ENCODE data around the gene ZNF750.

Gene ZNF750

GRCh38 chr17:82871776-82872561 lies 32.1 kb upstream of the ZNF750 start:
- Histone ChIP-seq H2AFZ (ENCODE audit: low read depth, low read length, severe bottlenecking) (no peak overlapping the region), H3K27ac (ENCODE audit: low read depth, low read length) (no peak overlapping the region; the same call in 1 of the 2 replicates), H3K36me3 (ENCODE audit: low read length) (no peaks in the 10 kb centered on the region), H3K27me3 (ENCODE audit: low read length) (no peaks in the 10 kb centered on the region), H3K9me2 (replicated peaks; ENCODE audit: insufficient read depth, low read length) (no peaks in the 10 kb centered on the region), H3K4me2 (ENCODE audit: low read depth, low read length, poor library complexity, severe bottlenecking) (no peak overlapping the region), H3K79me2 (ENCODE audit: insufficient read depth, low read length) (no peaks in the 10 kb centered on the region), H3K9me3 (ENCODE audit: insufficient read depth, low read length) (no peaks in the 10 kb centered on the region), H3K9ac (ENCODE audit: low read length) (no peak overlapping the region), H3K4me3 (ENCODE audit: insufficient read depth, low read length, poor library complexity, severe bottlenecking) (no peak overlapping the region), H3F3A (ENCODE audit: insufficient read depth) (no peaks in the 10 kb centered on the region), H4K20me1 (ENCODE audit: low read depth, low read length) (no peaks in the 10 kb centered on the region)
- TF ChIP-seq CTCF (IDR thresholded peaks at IDR 0.05; ENCODE audit: insufficient read depth, low read length, poor library complexity, severe bottlenecking) (no peak), EZH2phosphoT487 (conservative IDR thresholded peaks at IDR 0.05; ENCODE audit: low read length) (no peak)

GRCh38 chr17:82871056-82871775 lies 31.4 kb upstream of the ZNF750 start:
- no peaks in the 10 kb centered on the region for H3K9me3 ChIP-seq (ENCODE audit: insufficient read depth, low read length)
- TF ChIP-seq CTCF (IDR thresholded peaks at IDR 0.05; ENCODE audit: insufficient read depth, low read length, poor library complexity, severe bottlenecking): no peak
- no peak for TF ChIP-seq EZH2phosphoT487 (conservative IDR thresholded peaks at IDR 0.05; ENCODE audit: low read length)
- H3K27me3 ChIP-seq (ENCODE audit: low read length): no peaks in the 10 kb centered on the region
- no peaks in the 10 kb centered on the region for H3K79me2 ChIP-seq (ENCODE audit: insufficient read depth, low read length)
- H4K20me1 ChIP-seq (ENCODE audit: low read depth, low read length): no peaks in the 10 kb centered on the region
- H3K4me2 ChIP-seq (ENCODE audit: low read depth, low read length, poor library complexity, severe bottlenecking): no peak overlapping the region
- H3K9ac ChIP-seq (ENCODE audit: low read length): no peak overlapping the region; the same call in 1 of the 2 replicates
- no peak overlapping the region for H2AFZ ChIP-seq (ENCODE audit: low read depth, low read length, severe bottlenecking)
- H3K9me2 ChIP-seq (replicated peaks; ENCODE audit: insufficient read depth, low read length): no peaks in the 10 kb centered on the region
- H3K27ac ChIP-seq (ENCODE audit: low read depth, low read length): peak overlapping the region; percentile 44
- H3K36me3 ChIP-seq (ENCODE audit: low read length): no peaks in the 10 kb centered on the region
- H3K4me3 ChIP-seq (ENCODE audit: insufficient read depth, low read length, poor library complexity, severe bottlenecking): no peak overlapping the region
- H3F3A ChIP-seq (ENCODE audit: insufficient read depth): no peaks in the 10 kb centered on the region

GRCh38 chr17:82870541-82870940 lies 30.7 kb upstream of the ZNF750 start:
- H3K36me3 ChIP-seq (ENCODE audit: low read length): no peaks in the 10 kb centered on the region
- H3K27ac ChIP-seq (ENCODE audit: low read depth, low read length): peak overlapping the region; percentile 44
- H2AFZ ChIP-seq (ENCODE audit: low read depth, low read length, severe bottlenecking): no peak overlapping the region
- no peaks in the 10 kb centered on the region for H3K79me2 ChIP-seq (ENCODE audit: insufficient read depth, low read length)
- no peaks in the 10 kb centered on the region for H3F3A ChIP-seq (ENCODE audit: insufficient read depth)
- H3K9me2 ChIP-seq (replicated peaks; ENCODE audit: insufficient read depth, low read length): no peaks in the 10 kb centered on the region
- no peak overlapping the region for H3K9ac ChIP-seq (ENCODE audit: low read length)
- H3K4me2 ChIP-seq (ENCODE audit: low read depth, low read length, poor library complexity, severe bottlenecking): no peak overlapping the region
- no peaks in the 10 kb centered on the region for H4K20me1 ChIP-seq (ENCODE audit: low read depth, low read length)
- no peak overlapping the region for H3K4me3 ChIP-seq (ENCODE audit: insufficient read depth, low read length, poor library complexity, severe bottlenecking)
- no peak for TF ChIP-seq EZH2phosphoT487 (conservative IDR thresholded peaks at IDR 0.05; ENCODE audit: low read length)
- TF ChIP-seq CTCF (IDR thresholded peaks at IDR 0.05; ENCODE audit: insufficient read depth, low read length, poor library complexity, severe bottlenecking): no peak
- H3K9me3 ChIP-seq (ENCODE audit: insufficient read depth, low read length): no peaks in the 10 kb centered on the region
- H3K27me3 ChIP-seq (ENCODE audit: low read length): no peaks in the 10 kb centered on the region

Measured in SU-DHL-6 (cell line).